ENCODE results near the gene SSH3.

SSH3 gene

DNA sequence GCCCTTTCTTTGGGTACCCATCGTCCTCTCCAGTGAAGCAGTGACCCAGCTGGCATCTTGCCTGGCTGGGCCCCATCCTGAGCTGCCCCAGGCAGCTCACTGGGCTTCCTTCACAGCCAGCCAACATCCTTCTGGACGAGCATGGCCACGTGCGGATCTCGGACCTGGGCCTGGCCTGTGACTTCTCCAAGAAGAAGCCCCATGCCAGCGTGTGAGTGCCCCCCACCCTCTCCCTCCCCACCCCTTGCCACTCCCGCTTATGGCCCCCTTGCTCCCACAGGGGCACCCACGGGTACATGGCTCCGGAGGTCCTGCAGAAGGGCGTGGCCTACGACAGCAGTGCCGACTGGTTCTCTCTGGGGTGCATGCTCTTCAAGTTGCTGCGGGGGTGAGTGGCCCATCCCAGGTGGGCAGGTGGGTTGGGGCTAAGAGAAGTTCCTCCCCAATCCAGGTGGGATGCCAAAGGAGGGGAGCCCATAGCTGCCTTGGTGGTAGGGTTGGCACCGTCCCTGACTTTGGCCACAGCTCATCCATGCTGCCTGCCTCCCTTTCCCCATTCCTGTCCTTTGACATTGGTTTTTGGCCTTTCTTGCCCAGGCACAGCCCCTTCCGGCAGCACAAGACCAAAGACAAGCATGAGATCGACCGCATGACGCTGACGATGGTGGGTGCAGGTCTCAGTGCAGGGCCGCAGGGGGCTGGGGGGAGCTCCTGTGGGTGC is 21.0 kb upstream of the SSH3 start:
- Histone ChIP-seq H4K5ac (ENCODE audit: low read length) (no peak overlapping the region), H3K4me2 (ENCODE audit: low read length) (no peak overlapping the region), H3K27me3 (ENCODE audit: insufficient read depth, low read length, poor library complexity) (no peaks in the 10 kb centered on the region), H3K56ac (ENCODE audit: low read length) (no peak overlapping the region), H3K27ac (ENCODE audit: low read depth, low read length) (no peak overlapping the region), H3K4me3 (ENCODE audit: low read length) (no peak overlapping the region), H3K79me1 (ENCODE audit: low read length) (peaks cover 4% of the 10 kb centered on the region), H3K23ac (ENCODE audit: low read length) (no peak overlapping the region), H3K18ac (ENCODE audit: low read length) (no peak overlapping the region), H2AK5ac (ENCODE audit: low read length) (no peak overlapping the region), H3K79me2 (ENCODE audit: control insufficient read depth, insufficient read depth, low read length) (no peaks in the 10 kb centered on the region), H2BK5ac (ENCODE audit: low read length) (no peak overlapping the region), H4K8ac (ENCODE audit: low read depth, low read length) (no peak overlapping the region), H2BK15ac (replicated peaks; ENCODE audit: low read depth) (no peak overlapping the region), H3K4ac (ENCODE audit: low read depth, low read length) (no peak overlapping the region), H3K36me3 (ENCODE audit: control insufficient read depth, insufficient read depth, low read length) (peaks cover 17% of the 10 kb centered on the region), H3K4me1 (ENCODE audit: control insufficient read depth, low read depth, low read length) (peaks cover 4% of the 10 kb centered on the region), H3K9ac (ENCODE audit: low read length) (no peak overlapping the region), H2BK120ac (ENCODE audit: low read depth, low read length) (no peak overlapping the region)
- no CpG with 5 or more reads among the region's 20 CpGs for WGBS (ENCODE audit: extremely low coverage, insufficient coverage, low lambda C conversion rate)
- DNase-seq: no peak

DNA sequence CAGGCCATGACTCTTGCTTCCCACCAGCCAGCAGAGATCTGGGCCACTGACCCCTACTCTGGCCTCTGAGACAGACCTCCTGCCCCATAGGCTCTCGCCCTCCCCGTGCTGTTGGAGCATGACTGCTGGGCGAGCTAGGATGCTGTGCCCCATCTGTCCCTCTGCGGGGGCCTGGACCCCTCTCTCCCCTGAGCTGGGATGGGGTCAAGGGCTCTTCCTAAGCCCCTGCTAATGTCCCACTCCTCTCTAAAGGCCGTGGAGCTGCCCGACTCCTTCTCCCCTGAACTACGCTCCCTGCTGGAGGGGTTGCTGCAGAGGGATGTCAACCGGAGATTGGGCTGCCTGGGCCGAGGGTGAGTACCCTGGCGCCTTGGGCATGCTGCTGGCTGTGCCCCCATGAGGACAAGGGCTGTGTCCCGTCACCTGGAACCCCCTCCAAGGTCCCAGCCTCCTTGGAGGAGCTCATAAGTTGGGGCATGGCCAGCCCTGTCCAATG is 20.4 kb upstream of the SSH3 start:
- H3K4me3 ChIP-seq (ENCODE audit: low read length): no peak overlapping the region
- no peak overlapping the region for H3K23ac ChIP-seq (ENCODE audit: low read length)
- no peaks in the 10 kb centered on the region for H3K27me3 ChIP-seq (ENCODE audit: insufficient read depth, low read length, poor library complexity)
- DNase-seq: no peak
- no peak overlapping the region for H4K8ac ChIP-seq (ENCODE audit: low read depth, low read length)
- H3K9ac ChIP-seq (ENCODE audit: low read length): no peak overlapping the region
- no peak overlapping the region for H3K27ac ChIP-seq (ENCODE audit: low read depth, low read length)
- H2AK5ac ChIP-seq (ENCODE audit: low read length): no peak overlapping the region
- no peaks in the 10 kb centered on the region for H3K79me2 ChIP-seq (ENCODE audit: control insufficient read depth, insufficient read depth, low read length)
- H3K36me3 ChIP-seq (ENCODE audit: control insufficient read depth, insufficient read depth, low read length): peaks cover 17% of the 10 kb centered on the region
- no peak overlapping the region for H2BK15ac ChIP-seq (replicated peaks; ENCODE audit: low read depth)
- H3K4me1 ChIP-seq (ENCODE audit: control insufficient read depth, low read depth, low read length): peaks cover 2% of the 10 kb centered on the region
- no peak overlapping the region for H2BK120ac ChIP-seq (ENCODE audit: low read depth, low read length)
- no peak overlapping the region for H4K5ac ChIP-seq (ENCODE audit: low read length)
- no peak overlapping the region for H3K4me2 ChIP-seq (ENCODE audit: low read length)
- no peak overlapping the region for H2BK5ac ChIP-seq (ENCODE audit: low read length)
- H3K4ac ChIP-seq (ENCODE audit: low read depth, low read length): no peak overlapping the region
- H3K18ac ChIP-seq (ENCODE audit: low read length): no peak overlapping the region
- WGBS (ENCODE audit: extremely low coverage, insufficient coverage, low lambda C conversion rate): no CpG with 5 or more reads among the region's 11 CpGs
- H3K79me1 ChIP-seq (ENCODE audit: low read length): peaks cover 1% of the 10 kb centered on the region
- H3K56ac ChIP-seq (ENCODE audit: low read length): no peak overlapping the region

GRCh38 chr11:67283481-67283963 is 19.8 kb upstream of the SSH3 start:
- Histone ChIP-seq H3K4me2 (ENCODE audit: low read length) (no peak overlapping the region), H3K79me1 (ENCODE audit: low read length) (no peaks in the 10 kb centered on the region), H2BK120ac (ENCODE audit: low read depth, low read length) (no peak overlapping the region), H3K79me2 (ENCODE audit: control insufficient read depth, insufficient read depth, low read length) (no peaks in the 10 kb centered on the region), H4K5ac (ENCODE audit: low read length) (no peak overlapping the region), H3K18ac (ENCODE audit: low read length) (no peak overlapping the region), H3K4me1 (ENCODE audit: control insufficient read depth, low read depth, low read length) (peaks cover 5% of the 10 kb centered on the region), H3K36me3 (ENCODE audit: control insufficient read depth, insufficient read depth, low read length) (peaks cover 17% of the 10 kb centered on the region), H4K8ac (ENCODE audit: low read depth, low read length) (no peak overlapping the region), H3K9ac (ENCODE audit: low read length) (no peak overlapping the region), H3K23ac (ENCODE audit: low read length) (no peak overlapping the region), H3K4me3 (ENCODE audit: low read length) (no peak overlapping the region), H2BK5ac (ENCODE audit: low read length) (no peak overlapping the region), H2BK15ac (replicated peaks; ENCODE audit: low read depth) (no peak overlapping the region), H3K27me3 (ENCODE audit: insufficient read depth, low read length, poor library complexity) (no peaks in the 10 kb centered on the region), H3K27ac (ENCODE audit: low read depth, low read length) (no peak overlapping the region), H3K56ac (ENCODE audit: low read length) (no peak overlapping the region), H3K4ac (ENCODE audit: low read depth, low read length) (no peak overlapping the region), H2AK5ac (ENCODE audit: low read length) (no peak overlapping the region)
- no CpG with 5 or more reads among the region's 13 CpGs for WGBS (ENCODE audit: extremely low coverage, insufficient coverage, low lambda C conversion rate)
- no peak for DNase-seq

DNA sequence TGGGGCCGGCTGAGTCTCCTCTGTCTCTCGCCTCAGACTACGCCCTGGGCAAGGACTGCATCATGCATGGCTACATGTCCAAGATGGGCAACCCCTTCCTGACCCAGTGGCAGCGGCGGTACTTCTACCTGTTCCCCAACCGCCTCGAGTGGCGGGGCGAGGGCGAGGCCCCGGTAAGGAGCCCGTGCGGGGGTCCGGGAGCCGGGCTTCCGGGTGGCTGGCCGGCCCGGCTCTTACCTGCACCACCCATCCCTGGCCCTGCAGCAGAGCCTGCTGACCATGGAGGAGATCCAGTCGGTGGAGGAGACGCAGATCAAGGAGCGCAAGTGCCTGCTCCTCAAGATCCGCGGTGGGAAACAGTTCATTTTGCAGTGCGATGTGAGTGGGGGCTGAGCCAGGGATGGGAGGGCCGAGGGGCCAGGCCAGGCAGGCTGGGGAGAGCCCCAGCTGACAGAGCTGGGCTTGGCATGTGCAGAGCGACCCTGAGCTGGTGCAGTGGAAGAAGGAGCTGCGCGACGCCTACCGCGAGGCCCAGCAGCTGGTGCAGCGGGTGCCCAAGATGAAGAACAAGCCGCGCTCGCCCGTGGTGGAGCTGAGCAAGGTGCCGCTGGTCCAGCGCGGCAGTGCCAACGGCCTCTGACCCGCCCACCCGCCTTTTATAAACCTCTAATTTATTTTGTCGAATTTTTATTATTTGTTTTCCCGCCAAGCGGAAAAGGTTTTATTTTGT is 18.4 kb upstream of the SSH3 start:
- H3K79me2 ChIP-seq (ENCODE audit: control insufficient read depth, insufficient read depth, low read length): no peaks in the 10 kb centered on the region
- H3K4ac ChIP-seq (ENCODE audit: low read depth, low read length): no peak overlapping the region
- H3K4me1 ChIP-seq (ENCODE audit: control insufficient read depth, low read depth, low read length): peaks cover 5% of the 10 kb centered on the region
- no peak overlapping the region for H3K4me2 ChIP-seq (ENCODE audit: low read length)
- no peak for DNase-seq
- H3K79me1 ChIP-seq (ENCODE audit: low read length): peaks cover 3% of the 10 kb centered on the region
- H4K5ac ChIP-seq (ENCODE audit: low read length): no peak overlapping the region
- no peak overlapping the region for H2AK5ac ChIP-seq (ENCODE audit: low read length)
- H3K18ac ChIP-seq (ENCODE audit: low read length): no peak overlapping the region
- H3K36me3 ChIP-seq (ENCODE audit: control insufficient read depth, insufficient read depth, low read length): peaks cover 13% of the 10 kb centered on the region
- H2BK15ac ChIP-seq (replicated peaks; ENCODE audit: low read depth): no peak overlapping the region
- no peak overlapping the region for H4K8ac ChIP-seq (ENCODE audit: low read depth, low read length)
- H3K9ac ChIP-seq (ENCODE audit: low read length): no peak overlapping the region
- H3K23ac ChIP-seq (ENCODE audit: low read length): no peak overlapping the region
- H2BK5ac ChIP-seq (ENCODE audit: low read length): no peak overlapping the region
- WGBS (ENCODE audit: extremely low coverage, insufficient coverage, low lambda C conversion rate): no CpG with 5 or more reads among the region's 45 CpGs
- no peak overlapping the region for H3K27ac ChIP-seq (ENCODE audit: low read depth, low read length)
- no peak overlapping the region for H3K4me3 ChIP-seq (ENCODE audit: low read length)
- H3K27me3 ChIP-seq (ENCODE audit: insufficient read depth, low read length, poor library complexity): no peaks in the 10 kb centered on the region
- no peak overlapping the region for H3K56ac ChIP-seq (ENCODE audit: low read length)
- H2BK120ac ChIP-seq (ENCODE audit: low read depth, low read length): no peak overlapping the region

DNA sequence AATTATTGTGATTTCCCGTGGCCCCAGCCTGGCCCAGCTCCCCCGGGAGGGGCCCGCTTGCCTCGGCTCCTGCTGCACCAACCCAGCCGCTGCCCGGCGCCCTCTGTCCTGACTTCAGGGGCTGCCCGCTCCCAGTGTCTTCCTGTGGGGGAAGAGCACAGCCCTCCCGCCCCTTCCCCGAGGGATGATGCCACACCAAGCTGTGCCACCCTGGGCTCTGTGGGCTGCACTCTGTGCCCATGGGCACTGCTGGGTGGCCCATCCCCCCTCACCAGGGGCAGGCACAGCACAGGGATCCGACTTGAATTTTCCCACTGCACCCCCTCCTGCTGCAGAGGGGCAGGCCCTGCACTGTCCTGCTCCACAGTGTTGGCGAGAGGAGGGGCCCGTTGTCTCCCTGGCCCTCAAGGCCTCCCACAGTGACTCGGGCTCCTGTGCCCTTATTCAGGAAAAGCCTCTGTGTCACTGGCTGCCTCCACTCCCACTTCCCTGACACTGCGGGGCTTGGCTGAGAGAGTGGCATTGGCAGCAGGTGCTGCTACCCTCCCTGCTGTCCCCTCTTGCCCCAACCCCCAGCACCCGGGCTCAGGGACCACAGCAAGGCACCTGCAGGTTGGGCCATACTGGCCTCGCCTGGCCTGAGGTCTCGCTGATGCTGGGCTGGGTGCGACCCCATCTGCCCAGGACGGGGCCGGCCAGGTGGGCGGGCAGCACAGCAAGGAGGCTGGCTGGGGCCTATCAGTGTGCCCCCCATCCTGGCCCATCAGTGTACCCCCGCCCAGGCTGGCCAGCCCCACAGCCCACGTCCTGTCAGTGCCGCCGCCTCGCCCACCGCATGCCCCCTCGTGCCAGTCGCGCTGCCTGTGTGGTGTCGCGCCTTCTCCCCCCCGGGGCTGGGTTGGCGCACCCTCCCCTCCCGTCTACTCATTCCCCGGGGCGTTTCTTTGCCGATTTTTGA is 17.5 kb upstream of the SSH3 start:
- no peak for DNase-seq
- no CpG with 5 or more reads among the region's 39 CpGs for WGBS (ENCODE audit: extremely low coverage, insufficient coverage, low lambda C conversion rate)
- peaks cover 13% of the 10 kb centered on the region for H3K36me3 ChIP-seq (ENCODE audit: control insufficient read depth, insufficient read depth, low read length)
- H2BK120ac ChIP-seq (ENCODE audit: low read depth, low read length): no peak overlapping the region
- no peak overlapping the region for H3K23ac ChIP-seq (ENCODE audit: low read length)
- H3K18ac ChIP-seq (ENCODE audit: low read length): no peak overlapping the region
- no peak overlapping the region for H3K56ac ChIP-seq (ENCODE audit: low read length)
- H3K79me1 ChIP-seq (ENCODE audit: low read length): peaks cover 8% of the 10 kb centered on the region
- H3K4me2 ChIP-seq (ENCODE audit: low read length): no peak overlapping the region
- H3K27ac ChIP-seq (ENCODE audit: low read depth, low read length): no peak overlapping the region
- H3K4ac ChIP-seq (ENCODE audit: low read depth, low read length): no peak overlapping the region
- no peak overlapping the region for H2BK5ac ChIP-seq (ENCODE audit: low read length)
- no peak overlapping the region for H4K5ac ChIP-seq (ENCODE audit: low read length)
- no peaks in the 10 kb centered on the region for H3K79me2 ChIP-seq (ENCODE audit: control insufficient read depth, insufficient read depth, low read length)
- H3K27me3 ChIP-seq (ENCODE audit: insufficient read depth, low read length, poor library complexity): no peaks in the 10 kb centered on the region
- no peak overlapping the region for H3K9ac ChIP-seq (ENCODE audit: low read length)
- no peak overlapping the region for H2BK15ac ChIP-seq (replicated peaks; ENCODE audit: low read depth)
- no peak overlapping the region for H3K4me3 ChIP-seq (ENCODE audit: low read length)
- H2AK5ac ChIP-seq (ENCODE audit: low read length): no peak overlapping the region
- peaks cover 5% of the 10 kb centered on the region for H3K4me1 ChIP-seq (ENCODE audit: control insufficient read depth, low read depth, low read length)
- H4K8ac ChIP-seq (ENCODE audit: low read depth, low read length): no peak overlapping the region

All from mesendoderm (in vitro differentiated cells).